ENCODE measurements around the gene GPR55.
A peak's percentile ranks its signal among the peaks of the same experiment; 100 is the strongest.

The GPR55 gene

DNA sequence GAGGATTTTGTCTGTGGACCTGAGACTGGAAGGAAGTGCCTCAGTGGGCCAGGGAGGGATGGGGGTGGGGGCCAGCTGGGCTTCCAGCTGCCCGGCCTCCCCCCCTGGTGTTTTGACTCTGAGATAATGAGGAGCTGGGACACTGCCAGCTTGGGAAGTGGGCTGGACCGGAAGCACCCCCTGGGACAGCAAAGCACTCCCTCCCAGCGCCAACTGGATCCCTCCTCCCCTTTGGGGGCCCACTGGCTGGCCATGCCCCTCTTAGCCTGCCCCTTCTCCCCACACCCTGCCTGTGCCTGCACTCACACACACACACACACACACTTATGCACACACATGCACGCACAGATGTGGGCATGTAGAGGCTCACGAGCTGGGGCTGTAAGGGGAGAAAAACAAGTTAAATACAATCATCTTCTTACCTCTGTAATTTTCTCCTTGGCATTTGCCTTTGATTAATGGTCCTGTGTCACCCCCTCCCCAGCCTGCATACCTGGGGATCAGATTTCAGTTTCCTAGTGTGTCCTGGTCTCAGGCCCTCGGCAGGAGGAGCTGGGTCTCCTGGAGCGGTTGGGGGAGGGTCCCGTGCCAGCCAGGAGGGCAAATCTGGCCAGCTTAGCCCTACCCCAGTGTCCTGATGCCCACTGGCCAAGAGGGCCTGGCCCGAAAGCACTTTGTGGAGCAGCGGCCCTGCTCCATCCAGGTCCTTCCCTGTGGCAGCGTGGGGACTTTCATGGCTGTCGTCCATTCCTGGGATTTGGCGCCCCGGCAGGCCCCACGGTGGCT, 56.7 kb downstream of the GPR55 start:
- TF ChIP-seq CTCF (conservative IDR thresholded peaks at IDR 0.05; ENCODE audit: low read depth, low read length), result no peak
- no peak overlapping the region for H3K4me3 ChIP-seq (ENCODE audit: low read depth, low read length)
- DNase-seq (ENCODE audit: low read depth), result no peak

DNA sequence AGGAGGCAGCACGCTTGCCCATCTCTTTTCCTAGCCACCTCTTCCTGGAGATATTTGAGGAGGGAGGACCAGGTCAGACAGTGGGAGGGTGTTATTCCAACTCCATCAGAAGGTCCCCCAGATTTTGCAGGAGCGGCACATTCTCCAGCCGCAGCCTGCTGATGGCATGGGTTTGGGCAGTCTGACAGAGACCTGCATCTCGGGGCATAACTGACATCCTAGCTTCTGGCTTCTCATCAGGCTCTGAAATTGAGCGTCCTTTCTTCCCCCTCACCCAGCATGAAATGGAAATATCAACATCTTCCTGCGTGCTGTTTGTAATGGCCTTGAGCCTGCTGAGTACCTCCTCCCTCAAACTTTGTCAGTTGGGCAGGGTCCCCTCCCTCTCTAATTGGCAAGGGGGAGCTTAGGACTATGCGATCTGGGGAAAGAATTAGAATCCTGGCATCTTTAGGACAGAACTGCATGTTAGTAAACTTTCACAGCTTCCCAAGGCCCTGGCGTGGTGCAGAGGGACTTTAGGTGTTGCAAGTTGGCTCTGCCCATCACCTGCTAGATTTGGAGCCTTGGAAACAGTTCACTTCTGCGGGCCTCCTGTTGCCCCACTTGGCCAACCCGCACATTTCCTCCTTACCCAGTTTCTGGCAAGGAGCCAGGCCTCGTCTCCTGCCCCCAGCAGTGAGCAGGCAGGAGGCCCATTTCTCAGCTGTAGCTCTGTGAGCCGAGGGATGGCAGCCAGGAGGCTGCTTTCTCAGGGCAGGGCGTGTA, 58.1 kb downstream of the GPR55 start:
- TF ChIP-seq CTCF (conservative IDR thresholded peaks at IDR 0.05; ENCODE audit: low read depth, low read length), result peak; percentile 15
- H3K4me3 ChIP-seq (ENCODE audit: low read depth, low read length), result no peak overlapping the region

GRCh38 chr2:230865766-230866755, 59.0 kb downstream of the GPR55 start:
- peak; percentile 28 for DNase-seq (ENCODE audit: low read depth)
- peak overlapping the region; percentile 77 for H3K4me3 ChIP-seq (ENCODE audit: low read depth, low read length)
- peak; percentile 34 for TF ChIP-seq CTCF (conservative IDR thresholded peaks at IDR 0.05; ENCODE audit: low read depth, low read length)

More for the DNA sequence above, 58.1 kb downstream of the GPR55 start:
- DNase-seq (ENCODE audit: low read depth), result no peak

DNA sequence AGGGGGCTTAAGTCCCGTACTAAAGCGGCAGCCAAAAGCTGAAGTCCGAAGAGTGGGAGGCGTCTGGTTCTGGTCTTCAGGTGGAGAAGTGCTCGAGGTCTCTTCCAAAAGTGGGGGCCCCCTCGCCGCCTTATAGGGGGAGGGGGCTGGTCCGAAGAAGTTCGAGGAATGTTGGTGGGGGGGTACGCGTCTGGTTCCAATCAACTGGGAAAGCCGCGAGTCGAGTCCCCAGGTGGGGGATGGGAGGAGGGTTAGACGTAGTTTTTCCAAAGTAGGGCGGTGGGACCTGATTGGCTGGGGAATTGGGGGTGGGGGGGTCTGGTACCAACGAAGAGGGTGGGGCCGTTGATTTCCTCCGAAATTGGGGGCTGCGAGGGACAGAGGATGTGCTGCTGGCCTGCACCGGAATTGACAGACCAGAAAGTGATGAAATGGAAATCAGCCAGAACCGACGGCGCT, 59.7 kb downstream of the GPR55 start:
- no peak for TF ChIP-seq CTCF (conservative IDR thresholded peaks at IDR 0.05; ENCODE audit: low read depth, low read length)
- no peak for DNase-seq (ENCODE audit: low read depth)
- peak overlapping the region; percentile 77 for H3K4me3 ChIP-seq (ENCODE audit: low read depth, low read length)

GRCh38 chr2:230864605-230865306, 60.3 kb downstream of the GPR55 start, which contains the start of gene ITM2C:
Gene ITM2C, plus strand, starts transcription at chr2:230864942. Its CDS starts 84 bp downstream, at chr2:230865026.
- DNase-seq (ENCODE audit: low read depth), result peak; percentile 53
- no peak for TF ChIP-seq CTCF (conservative IDR thresholded peaks at IDR 0.05; ENCODE audit: low read depth, low read length)
- H3K4me3 ChIP-seq (ENCODE audit: low read depth, low read length), result peak within 1 kb of the TSS; percentile 77

DNA sequence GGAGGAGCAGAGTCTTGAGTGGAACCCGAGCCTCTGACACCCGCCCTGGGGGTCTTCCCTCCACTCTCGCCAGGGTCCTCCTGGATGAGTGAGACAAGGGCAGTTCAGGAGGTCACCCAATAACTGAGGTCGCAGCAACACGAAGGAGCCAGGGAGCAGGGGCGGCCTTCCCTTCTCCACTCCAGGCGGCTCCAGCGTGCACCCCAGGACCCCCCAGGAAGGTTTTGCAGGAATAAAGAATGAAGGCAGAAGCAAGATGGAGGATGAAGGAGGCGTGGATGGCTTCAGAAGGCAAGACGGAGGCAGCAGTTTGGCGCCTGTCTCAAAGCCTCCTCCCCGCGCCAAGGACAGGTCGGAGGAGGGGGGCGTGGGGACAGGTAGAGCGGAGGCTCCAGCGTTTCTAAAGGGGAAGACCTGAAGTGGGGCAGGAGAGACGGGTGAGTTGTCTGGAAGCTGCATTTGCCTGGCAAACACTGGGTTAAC, 60.9 kb downstream of the GPR55 start:
- DNase-seq (ENCODE audit: low read depth), result no peak
- TF ChIP-seq CTCF (conservative IDR thresholded peaks at IDR 0.05; ENCODE audit: low read depth, low read length), result no peak
- peak overlapping the region; percentile 77 for H3K4me3 ChIP-seq (ENCODE audit: low read depth, low read length)
